H54 (cell line): Measurements from ENCODE around the gene PNMA6E.

Experiments
- DNase-seq: peaks from one replicate; pipeline ENCODE4 v3.0.0; 2011; ENCODE audit warnings: low spot score, mixed read lengths; ENCODE audit not compliant: insufficient read length
- FAIRE-seq: peaks from 3 replicates; lab custom pipeline; 2011; peaks lifted over from hg19 to GRCh38; lab: Jason Lieb, UNC
- POLR2A ChIP-seq: IDR thresholded peaks from 2 replicates; pipeline ENCODE4 v1.6.1; 2011; ENCODE audit warnings: low read depth, mild to moderate bottlenecking, low read length

The PNMA6E gene

DNA sequence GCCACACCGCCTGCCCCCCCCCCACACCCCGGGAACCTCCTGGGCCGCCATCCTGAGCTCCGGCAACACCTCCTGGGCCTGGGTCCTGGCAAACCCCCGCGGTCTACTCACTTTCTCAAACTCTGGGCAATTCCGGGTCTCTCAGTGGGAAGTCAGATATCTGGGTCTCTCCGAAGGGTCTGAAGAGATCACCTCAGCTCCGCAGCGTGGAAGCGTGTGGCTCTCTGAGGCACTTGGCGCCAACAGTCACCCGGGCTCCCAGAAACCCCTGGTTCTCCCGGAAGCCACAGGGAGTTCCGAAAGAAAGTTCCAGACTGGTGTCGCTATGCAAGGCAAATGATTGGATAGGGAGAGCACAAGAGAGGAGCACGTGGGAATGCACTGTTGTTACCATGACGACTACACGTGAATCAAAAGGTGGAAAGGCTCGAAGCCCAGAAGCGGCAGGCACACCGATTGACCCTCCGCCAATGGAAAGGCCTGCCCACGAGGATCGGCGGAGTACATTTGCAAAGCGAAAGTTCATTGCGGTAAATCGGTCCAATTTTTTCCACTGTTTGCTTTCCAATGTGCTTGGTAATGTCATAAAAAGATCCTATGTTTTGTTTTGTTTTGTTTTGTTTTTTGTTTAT lies at the start of gene PNMA6E:
PNMA6E (minus strand) TSS at position 218 of the 632 bp plus-strand sequence. CDS start 2,501 bp downstream, outside the sequence.
- FAIRE-seq: no peak
- DNase-seq: no peak
- no peak for TF ChIP-seq POLR2A

DNA sequence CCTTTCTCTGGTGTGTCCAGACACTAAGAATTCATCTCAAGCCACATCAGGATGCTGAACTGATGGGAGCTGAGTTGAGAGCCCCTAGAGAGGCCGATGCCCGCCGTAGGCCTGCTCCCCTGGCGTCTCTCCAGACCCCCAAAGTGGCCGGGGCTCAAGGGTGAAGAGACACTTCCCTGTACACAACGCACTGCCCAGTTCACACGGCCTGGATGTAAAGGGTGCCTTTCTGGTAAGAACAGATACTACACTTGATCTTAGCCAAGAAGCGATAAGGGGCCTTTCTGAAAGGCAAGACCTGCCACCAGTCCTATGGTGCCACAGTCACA lies 49.8 kb upstream of the PNMA6E start:
- no peak for TF ChIP-seq POLR2A
- no peak for FAIRE-seq
- no peak for DNase-seq

DNA sequence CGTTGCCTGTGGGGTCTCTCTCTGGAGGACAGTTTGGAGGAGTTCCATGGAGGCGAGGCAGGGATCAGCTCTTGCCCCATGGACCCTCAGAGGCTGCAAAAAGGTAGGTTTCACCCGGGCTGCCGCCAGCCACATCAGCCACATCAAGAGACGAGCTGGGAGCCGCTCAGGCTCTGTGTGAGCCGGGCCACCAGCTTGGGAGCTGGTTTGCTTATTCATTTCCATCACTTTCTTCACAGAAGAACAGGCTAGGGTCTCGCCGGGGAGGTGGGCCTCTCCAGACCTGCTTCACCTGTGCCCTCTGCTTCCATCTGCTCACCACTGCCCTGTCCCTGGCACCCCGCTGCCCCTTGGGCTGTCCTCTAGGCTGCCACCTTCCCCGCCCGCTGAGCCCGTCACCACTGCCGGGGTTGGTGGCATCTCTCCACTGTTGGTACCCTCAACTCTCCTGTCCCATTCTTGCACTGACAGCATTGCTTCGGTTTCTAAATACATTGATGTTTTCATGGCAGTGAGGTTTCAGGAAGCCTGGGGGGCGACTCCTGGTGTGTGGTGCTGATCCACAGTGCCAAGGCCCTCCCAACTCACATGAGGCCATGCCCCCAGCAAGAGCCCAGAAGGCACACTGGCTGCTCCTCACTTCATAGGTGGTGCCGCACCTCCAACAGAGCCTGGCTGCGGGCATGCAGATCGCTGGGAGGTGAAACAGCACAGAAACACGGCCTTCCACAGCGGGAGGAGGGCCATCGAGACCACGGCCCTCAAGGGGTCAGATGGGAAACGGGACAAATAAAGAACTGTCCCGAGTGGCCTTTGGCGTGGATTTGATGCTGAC lies 49.2 kb upstream of the PNMA6E start:
- TF ChIP-seq POLR2A: no peak
- no peak for FAIRE-seq

DNA sequence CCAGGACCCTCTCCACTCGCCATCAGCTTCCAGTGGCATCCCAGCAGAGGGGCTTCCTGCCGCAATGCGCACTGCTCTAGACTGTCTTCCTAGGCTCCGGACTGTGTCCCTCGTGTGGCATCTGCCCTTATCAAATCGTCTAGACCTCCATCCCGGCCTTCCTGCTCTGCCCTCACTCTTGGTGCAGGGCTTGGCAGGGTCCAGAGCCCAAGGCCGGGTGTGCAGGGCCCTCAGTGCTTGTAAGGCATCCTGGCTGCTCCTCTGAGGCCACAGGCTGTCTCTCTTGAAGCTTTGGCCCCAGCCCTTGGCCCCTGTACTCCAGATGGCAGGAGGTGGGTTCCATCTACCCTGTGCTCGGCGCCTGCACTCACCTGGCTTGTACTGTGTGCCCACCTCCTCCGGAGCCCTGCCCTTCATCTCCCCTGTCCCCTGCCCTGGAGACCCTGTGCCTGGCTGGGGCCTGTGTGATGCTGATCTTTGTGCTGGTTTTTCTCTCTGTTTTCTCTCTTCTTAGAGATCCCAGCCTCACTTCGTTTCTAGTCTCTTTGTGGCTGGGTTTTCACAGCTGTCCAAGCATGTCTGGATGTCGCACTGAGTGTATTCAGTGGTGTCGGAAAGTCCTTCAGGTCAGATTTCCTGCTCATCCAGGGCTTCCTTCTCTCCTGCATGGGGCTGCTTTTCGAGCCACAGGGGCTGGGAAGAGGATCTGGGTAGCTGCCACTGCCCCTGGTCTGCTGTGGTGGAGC lies 48.4 kb upstream of the PNMA6E start:
- DNase-seq: no peak
- no peak for TF ChIP-seq POLR2A
- FAIRE-seq: no peak

More for the DNA sequence above, 49.2 kb upstream of the PNMA6E start:
- DNase-seq: no peak

DNA sequence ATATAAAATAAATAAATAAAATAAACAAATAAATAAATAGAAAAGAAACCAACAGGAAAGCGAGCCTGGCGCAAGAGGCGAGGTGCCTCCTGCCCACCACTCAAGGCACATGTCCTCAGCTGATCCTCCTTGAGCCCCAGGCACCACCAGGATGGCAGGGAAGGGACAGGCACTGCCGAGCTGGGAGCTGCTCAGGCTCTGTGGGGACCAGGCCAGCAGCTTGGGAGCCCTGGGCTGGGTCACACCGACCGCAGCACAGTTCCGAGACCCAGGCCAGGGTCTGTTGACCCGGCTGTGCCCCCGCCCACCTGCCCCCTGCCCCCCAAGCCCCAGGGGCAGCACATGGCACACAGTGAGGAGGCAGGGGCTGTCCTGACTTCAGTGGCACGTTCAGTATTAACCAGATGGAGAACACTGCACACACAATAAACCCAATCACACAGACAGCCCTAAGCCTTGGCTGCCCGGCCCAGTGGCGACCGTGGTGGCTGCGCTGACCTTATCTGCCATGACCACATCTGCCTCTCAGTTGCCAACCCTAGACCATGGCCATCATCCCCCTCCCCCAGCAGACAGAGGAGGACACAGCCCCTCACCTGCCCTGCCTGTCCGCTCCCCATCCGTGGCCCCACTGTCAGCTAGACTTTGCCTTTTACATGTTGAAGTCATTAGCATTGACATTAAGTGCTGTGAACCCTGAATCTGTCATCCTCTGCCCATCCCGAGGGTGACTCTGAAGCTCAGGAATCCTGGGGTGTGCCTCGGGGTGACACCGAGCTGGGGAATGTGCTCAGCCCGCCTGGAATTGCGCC lies 47.6 kb upstream of the PNMA6E start:
- FAIRE-seq: no peak
- no peak for TF ChIP-seq POLR2A
- DNase-seq: no peak

DNA sequence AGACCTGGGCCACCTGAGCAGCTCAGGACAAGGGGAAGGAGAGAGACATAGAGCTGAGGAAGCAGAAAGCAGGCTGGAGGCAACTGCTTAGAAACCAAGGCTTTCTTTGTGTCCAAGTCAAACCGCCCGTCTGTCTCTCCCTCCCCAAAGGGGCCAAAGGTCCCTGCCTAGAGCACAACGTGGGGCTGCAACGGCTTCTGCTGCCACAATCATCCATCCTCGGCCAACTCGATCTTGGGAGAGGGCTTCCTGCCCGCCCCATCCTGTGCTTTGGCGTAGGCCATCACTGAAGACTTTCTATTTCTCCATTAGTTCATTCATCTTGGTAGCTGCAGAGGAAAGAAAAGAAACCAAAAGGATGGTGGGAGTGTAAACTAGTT lies 46.4 kb upstream of the PNMA6E start:
- no peak for TF ChIP-seq POLR2A
- FAIRE-seq (no peak), DNase-seq (no peak)

DNA sequence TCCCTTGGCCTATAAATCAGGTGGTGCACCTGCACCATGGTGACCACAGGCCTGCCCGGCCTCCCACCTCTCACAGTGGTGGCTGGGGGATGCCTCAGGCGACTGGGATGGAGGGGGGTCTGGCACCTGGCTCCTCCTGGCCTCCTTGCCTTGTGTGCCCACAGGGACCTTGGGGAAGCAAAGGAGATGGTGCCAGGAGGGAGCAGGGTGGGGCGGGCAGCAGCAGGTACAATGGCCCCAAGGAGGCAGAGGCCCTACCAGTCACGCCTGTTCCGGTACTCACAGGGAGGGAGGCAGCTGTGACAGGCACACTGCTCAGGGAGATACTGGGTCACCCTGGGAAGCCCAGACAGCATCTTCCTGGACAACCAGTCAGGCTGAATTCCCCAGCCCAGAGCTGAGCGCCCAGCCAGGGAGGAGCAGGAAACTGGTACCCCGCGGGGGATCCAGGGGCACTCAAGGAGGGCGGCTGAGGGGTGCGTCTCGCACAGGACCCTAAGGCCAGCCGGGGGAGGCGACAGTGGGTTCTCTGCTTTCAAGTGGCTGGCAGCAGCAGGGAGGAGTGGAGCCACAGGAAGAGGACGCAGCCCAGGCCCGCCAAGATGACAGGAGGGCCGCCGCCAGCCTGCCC lies 45.9 kb upstream of the PNMA6E start:
- TF ChIP-seq POLR2A: no peak
- FAIRE-seq (no peak), DNase-seq (no peak)

DNA sequence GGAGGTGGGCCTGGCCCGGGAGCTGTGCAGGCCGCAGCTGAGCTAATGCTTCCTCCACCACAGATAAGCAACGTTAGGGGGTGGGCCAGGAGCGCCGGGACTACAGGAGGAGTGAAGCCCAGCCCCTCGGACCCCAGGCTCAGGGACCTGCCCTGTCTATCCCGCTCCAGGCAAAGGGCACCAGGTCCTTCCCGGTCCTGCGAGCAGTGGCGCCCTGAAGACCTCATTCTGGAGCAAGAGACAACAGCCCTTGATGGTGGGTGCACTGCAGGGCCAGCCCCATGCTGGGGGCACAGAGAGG lies 45.4 kb upstream of the PNMA6E start:
- DNase-seq: no peak
- TF ChIP-seq POLR2A: no peak
- no peak for FAIRE-seq

DNA sequence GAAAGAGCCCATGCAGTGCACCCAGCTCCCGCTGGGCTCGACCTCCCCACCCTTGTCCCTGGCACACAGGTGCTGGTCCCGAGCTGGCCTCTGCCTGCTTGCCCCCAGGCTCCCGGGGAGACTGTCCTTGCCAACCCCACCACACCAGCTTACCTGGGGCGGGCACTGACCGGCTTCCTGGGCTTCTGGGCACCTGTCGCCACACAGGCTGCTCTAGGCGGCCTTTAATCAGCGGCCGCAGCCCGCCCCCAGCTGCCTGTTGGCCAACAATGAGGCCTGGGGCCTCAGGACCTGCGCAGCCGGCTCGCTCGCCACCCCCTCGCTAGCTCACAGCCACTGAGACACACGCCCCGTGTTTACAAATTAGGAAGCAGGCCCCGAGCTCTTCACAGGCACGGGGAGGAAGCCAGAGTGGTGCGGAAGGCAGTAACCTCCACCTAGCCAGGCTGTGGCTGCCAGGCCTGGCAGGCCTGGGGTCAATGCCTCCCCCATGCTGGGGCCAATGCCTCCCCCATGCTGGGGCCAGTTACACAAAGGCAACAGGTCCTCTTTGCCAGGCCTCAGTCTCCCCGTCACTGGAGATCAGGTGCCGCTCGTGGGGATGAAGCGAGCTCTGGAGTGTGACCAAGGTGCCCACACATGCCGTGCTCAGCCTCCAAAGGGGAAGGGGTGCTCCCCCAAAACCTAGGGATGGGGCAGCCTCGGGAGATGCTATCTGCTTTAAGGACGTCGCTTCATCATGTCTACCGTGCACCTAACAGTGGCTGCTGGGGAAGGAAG lies 44.9 kb upstream of the PNMA6E start, which contains the start of gene TREX2:
TREX2 (minus strand) TSS at position 201 of the 780 bp plus-strand sequence. CDS start 626 bp downstream, outside the sequence.
- DNase-seq: no peak
- no peak for FAIRE-seq
- TF ChIP-seq POLR2A: no peak

DNA sequence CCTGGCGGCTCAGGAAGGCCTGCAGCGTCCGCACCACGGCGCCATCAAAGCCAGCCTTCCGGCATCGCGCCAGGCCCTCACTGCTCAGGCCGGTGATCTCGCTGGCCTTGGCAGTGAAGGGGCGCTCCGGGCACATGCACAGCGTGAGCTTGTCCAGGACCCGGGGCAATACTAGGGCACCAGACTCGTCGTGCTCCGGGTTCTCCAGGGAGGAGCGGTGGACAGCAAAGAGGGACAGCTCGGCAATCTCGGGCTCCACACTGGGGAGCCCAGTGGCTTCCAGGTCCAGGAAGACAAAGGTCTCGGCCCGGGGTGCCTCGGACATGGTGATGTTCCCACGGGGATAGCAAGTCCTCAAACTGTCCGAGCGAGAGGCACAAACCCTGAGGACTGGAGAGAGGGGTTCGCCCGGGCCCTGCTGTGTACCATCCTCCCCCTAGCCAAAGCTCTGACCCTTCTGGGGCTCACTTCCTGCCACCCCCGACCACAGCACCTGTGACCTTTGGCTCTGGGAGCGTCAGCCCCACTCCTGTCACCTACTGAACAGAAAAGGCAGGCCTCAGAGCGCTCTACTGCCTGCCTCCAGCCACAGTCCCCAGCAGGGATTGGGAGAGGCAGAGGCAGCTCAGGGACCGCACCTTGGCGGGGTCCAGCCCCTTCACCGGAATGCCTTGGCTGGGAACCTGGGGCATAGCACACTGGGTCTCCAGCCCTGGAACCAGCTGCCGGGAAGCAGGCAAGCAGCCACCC lies 44.1 kb upstream of the PNMA6E start:
- TF ChIP-seq POLR2A: no peak
- DNase-seq: no peak
- no peak for FAIRE-seq

DNA sequence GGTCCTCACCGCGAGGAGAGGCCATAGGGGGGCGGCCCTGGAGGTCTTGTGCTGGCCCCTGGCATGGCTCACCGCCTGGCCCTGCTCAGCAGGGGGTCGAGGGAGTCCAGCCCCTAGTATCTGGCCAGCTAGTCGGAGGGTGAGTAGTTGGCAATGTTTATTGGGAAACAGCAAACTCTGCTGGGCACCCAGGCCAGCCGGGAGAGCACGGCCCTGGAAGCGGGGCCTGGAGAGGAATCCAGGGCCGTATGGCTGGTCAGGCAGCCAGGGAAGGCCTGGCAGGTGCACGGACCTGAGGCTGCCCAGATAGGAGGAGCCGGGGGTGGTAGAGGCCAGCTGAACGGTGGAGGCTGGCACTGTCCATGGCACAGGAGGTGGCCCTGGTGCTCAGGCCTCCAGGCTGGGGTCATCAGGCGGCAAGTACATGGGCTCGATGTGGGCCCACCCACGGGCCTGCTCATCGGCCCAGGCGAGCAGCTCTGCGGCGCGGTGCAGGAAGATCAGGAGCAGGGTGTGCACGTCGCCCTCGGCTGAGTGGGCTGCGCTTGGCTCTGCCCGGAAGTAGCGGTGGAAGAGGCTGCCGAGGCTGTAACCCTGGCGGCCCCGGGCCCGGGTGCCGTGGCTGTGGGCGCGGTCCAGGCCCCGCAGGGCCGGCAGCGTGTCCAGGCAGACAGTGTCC lies 43.3 kb upstream of the PNMA6E start:
- DNase-seq: no peak
- no peak for FAIRE-seq
- no peak for TF ChIP-seq POLR2A
